COR-L47 (cell line): Measurements from ENCODE around the gene KRI1.

Experiments
- DNase-seq: peaks from one replicate; lab custom pipeline; 2025; lab: John Stamatoyannopoulos, UW

KRI1 gene

GRCh38 chr19:10565567-10566407, at the start of gene KRI1:
Gene KRI1 (minus strand): TSS chr19:10566010. CDS start chr19:10565999, 11 bp downstream.
- peak; percentile 97 for DNase-seq

- DNase-seq = no peak
Measured at GRCh38 chr19:10612499-10613119, 46.8 kb upstream of the KRI1 start.

- DNase-seq = no peak
Measured at GRCh38 chr19:10611907-10612306, 46.1 kb upstream of the KRI1 start.

GRCh38 chr19:10604460-10604980, 38.7 kb upstream of the KRI1 start:
- no peak for DNase-seq

- no peak for DNase-seq
Measured at GRCh38 chr19:10603873-10604459, 38.2 kb upstream of the KRI1 start.

- no peak for DNase-seq
Measured at GRCh38 chr19:10603084-10603872, 37.5 kb upstream of the KRI1 start.

- peak; percentile 36 for DNase-seq
Measured at GRCh38 chr19:10602330-10603083, 36.7 kb upstream of the KRI1 start.

- no peak for DNase-seq
Measured at GRCh38 chr19:10601999-10602329, 36.2 kb upstream of the KRI1 start.

GRCh38 chr19:10600149-10600548, 34.3 kb upstream of the KRI1 start:
- DNase-seq = no peak

GRCh38 chr19:10593820-10594637, 28.2 kb upstream of the KRI1 start:
- no peak for DNase-seq

- DNase-seq = no peak
Measured at GRCh38 chr19:10593148-10593547, 27.3 kb upstream of the KRI1 start.

- no peak for DNase-seq
Measured at GRCh38 chr19:10587839-10588150, 22.0 kb upstream of the KRI1 start.

- DNase-seq = peak; percentile 55
Measured at GRCh38 chr19:10587022-10587838, 21.4 kb upstream of the KRI1 start, which contains the start of gene AP1M2. Gene AP1M2 (minus strand): TSS chr19:10587312. CDS start chr19:10587231, 81 bp downstream.

- no peak for DNase-seq
Measured at GRCh38 chr19:10586396-10586795, 20.6 kb upstream of the KRI1 start.

GRCh38 chr19:10583036-10583776, 17.4 kb upstream of the KRI1 start:
- no peak for DNase-seq

- no peak for DNase-seq
Measured at GRCh38 chr19:10582091-10582490, 16.3 kb upstream of the KRI1 start.

- DNase-seq = peak; percentile 91
Measured at GRCh38 chr19:10580979-10581631, 15.3 kb upstream of the KRI1 start.

- no peak for DNase-seq
Measured at GRCh38 chr19:10577951-10578350, 12.1 kb upstream of the KRI1 start.
